ENCODE measurements around the gene TCF7L2.

The TCF7L2 gene

DNA sequence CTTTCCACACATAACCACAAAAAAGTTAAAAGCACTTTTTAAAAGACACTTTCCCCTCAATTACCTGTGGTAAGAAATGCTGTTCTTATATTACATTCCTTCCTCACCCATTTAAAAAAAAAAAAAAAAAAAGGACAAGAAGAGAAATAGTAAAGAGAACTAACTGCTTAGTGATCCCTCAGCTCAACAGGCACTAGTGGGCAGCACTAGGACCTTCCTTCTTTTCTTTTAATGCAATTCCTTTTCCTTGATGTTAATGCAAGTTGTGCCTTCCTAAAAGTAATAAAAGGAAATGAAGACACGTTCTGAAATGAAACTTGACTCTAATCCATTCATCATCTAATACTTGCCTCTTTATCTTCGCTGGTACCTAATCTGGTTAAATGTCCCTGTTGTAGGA, 189.7 kb downstream of the TCF7L2 start:
- DNase-seq (ENCODE audit: low read depth in 3 of 3, low spot score in 1 of 3), result no peak

DNA sequence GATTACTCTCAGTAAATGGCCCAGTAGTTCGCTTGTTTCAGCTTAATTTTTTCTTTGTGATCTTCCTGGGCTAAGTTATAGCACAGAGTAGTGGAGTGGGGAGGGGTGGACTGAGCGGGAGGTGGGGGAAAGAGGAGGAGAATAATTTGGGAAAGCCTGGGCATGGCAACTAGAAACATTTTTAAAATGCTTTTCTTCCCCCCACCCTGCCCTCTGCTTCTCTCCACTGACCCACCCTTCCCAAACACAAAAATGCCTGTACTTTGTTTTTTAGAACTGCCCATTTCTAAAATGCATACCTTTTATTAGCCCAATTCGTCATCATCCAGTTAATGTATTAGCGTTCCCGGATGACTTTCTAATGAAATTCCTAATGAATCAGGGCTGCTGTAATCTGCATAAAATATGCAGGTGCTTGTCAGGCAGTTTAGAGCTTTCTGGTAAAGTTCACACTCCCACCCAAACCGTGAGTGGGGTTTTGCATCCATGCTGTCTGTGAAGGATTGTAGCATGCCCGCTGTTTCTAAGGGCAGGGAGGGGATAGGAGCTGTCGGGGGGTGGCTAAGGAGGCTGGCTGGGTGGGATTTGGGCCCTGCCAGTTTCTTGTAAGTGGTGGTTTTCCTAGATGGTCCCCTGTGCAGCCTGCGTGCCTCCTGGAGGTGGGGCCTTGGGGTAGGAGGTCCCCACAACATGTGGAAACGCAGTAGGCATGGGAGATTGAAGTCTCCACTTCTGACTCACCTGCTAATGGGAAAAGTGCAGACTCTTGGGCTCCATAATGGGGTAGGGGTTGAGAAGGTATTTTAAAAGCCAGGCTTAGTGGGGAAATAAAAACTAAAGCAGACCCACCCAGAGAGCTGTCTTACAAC, 190.3 kb downstream of the TCF7L2 start:
- DNase-seq (ENCODE audit: low read depth in 3 of 3, low spot score in 1 of 3), result no peak

DNA sequence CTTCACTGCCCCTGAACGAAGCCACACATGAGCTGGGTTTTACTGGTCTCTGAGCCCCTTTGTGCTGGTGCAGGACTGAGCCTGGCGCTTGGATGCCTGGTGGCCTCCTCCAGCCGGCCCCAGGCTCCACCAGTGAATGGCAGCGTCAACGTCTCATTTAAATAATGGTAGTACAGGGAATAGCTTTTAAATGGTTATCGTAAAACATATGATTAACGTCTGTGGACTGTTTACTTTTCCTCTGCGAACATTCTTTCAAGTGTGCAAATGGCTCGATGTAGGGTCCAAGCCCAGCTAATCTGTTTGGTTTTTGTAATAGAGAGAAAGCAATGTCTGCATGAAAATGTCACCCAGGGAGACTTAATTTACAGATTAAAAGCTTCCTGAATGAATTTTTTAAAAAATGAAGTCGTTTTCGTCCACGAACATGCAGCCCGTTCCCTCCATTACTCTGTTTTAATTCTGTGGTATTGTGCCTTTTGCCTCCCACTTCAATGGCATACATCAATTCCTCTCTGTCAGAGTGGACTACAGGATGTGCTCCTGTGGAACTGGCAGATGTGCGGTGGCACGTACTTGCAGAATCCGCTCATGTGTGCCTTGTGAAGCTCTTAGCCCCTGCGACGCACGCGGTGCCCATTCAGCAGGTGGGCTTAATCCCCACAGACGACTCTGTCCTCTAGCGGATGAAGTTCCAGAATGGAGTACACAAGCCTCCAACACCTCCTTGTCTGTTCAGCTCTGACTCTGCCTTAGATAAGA, 192.7 kb downstream of the TCF7L2 start:
- no peak for DNase-seq (ENCODE audit: low read depth in 3 of 3, low spot score in 1 of 3)

DNA sequence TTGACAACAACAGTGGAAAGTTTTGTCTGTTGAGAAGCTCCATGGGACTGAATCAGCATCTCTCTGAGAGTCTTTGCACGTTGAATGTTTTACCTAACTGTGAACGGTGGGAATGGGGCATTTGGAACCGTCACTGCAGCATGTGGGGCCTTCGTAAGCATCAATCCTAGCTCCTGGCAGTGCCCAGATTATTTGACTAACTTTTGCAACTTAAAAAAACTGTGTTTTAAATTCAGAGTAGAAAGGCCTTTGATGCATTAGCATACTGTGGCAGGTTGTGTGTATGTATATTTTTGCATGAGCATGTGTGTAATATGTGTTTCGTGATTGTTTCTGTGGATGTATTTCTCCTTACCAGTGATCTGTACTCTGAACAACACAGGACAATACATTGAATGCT, 194.5 kb downstream of the TCF7L2 start:
- DNase-seq (ENCODE audit: low read depth in 3 of 3, low spot score in 1 of 3), result no peak

DNA sequence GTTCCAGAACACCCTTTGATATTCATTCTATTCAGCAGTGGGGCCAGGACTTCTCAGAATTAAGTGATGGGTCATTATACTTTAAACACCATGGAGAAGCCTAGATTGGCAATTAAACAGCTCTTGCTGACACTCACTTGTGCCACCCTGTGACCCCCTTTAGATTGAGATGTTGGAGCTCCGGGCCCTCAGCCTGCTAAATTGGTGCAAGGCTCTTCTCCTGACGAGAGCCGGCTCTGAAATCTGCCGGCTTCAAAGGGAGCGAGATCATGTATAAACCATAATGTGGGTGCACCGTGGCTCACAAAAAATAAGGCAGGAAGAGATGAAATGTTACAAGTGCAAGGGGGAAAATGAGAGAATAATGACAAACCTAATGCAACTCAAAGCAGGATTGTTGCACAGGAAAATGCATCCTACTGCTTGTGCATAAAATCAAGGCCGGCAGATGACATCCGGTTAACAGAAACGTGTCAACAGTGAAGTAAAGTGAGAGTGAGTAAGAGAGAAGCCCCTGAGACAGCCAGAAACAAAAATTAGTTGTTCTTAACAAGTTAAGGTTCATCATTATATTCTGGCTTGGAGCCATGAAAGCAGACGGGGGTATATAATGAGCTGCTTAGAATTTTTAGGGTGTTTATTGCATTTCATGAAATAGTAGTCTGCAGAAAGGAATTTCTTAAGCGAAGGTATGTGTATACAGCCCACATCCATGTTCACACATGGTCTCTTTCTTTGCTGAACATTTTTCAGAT, 198.2 kb downstream of the TCF7L2 start:
- no peak for DNase-seq (ENCODE audit: low read depth in 3 of 3, low spot score in 1 of 3)

DNA sequence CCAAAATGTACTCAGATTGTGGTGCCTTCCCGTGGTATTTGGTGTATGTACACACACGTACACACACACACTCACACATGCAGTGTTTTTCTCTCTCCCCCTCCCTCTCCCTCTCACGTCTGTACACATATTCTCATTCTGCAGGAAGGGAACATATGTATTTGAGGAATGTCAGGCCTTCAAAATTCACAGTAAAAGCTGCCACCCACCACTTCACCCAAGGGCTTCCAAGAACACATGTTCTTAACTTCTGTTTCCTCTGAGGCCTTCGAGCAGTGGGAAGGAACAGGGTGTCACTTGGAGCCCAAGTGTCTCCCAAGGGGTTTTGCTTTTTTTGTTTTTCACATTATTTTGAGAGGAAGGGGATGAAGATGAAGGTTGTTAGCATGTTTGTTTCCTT, 198.9 kb downstream of the TCF7L2 start:
- DNase-seq (ENCODE audit: low read depth in 3 of 3, low spot score in 1 of 3), result no peak

DNA sequence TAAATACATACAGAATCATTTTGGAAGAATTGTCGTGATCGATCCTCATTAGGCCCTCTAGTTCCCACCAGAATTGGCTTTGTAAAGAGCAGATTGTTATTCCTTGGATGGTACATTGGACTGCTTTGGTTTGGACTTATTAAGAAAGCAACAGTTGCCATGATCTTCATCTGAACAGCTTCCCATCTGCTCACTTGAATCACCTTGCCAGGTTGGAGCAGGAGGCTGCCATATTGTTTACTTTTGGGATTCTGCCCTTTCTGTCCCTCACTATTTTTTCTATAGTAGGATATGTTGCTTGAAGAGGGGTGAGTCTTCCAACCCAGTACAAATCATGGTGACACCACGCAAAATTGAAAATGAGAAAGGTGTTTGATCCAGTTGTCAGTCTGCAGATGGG, 199.6 kb downstream of the TCF7L2 start:
- no peak for DNase-seq (ENCODE audit: low read depth in 3 of 3, low spot score in 1 of 3)

DNA sequence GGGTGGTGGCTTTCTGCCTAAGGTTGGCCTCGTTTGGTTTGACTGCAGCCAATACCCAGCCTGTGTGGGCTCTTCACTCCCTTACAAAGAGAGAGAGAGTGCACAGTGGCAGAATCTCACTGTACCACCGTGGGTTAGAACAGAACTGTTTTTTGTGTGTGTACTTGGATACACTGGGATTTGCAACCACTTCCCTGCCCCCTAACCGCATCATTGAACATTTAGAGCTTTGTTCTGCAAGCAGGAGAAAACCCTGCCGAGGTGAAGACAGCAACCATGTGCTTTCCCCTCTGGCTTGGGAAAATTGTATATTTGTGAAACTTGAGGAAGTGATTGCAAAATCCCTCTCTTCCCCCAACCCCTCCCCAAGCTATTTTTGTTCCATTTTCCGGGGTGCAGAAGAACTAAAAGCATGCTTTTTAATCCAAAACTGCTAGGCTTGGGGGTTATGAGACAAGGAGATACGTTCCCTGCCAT, 201.2 kb downstream of the TCF7L2 start:
- DNase-seq (ENCODE audit: low read depth in 3 of 3, low spot score in 1 of 3), result no peak

DNA sequence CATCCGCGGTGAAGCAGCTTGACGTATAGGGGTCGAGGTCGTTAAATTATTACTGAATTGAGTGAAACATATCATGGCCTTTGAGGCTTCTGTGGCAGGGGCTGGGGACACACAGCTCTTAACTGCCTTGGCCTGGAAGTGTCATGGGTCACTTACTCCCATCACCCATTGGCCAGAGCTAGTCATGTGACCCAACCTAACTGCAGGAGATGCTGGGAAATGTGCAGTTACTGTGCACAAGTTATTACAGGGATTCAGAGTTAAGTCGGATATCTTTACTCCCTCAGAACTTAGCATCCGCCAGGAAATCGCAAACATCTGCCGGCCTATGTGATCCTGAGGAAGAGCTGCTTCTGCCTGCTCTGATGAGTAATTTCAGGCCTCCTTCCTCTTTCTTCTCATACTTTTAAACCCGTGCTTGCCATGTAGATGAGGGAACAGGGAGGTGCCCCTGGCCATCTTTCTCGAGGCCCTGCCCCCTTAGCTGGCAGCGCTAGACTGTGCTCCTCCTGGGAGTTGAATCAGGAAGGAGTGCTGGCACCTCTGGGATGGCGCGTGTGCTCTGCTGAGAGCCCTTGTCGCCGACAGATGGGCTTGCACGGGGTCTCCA, 203.6 kb downstream of the TCF7L2 start:
- DNase-seq (ENCODE audit: low read depth in 3 of 3, low spot score in 1 of 3), result no peak

DNA sequence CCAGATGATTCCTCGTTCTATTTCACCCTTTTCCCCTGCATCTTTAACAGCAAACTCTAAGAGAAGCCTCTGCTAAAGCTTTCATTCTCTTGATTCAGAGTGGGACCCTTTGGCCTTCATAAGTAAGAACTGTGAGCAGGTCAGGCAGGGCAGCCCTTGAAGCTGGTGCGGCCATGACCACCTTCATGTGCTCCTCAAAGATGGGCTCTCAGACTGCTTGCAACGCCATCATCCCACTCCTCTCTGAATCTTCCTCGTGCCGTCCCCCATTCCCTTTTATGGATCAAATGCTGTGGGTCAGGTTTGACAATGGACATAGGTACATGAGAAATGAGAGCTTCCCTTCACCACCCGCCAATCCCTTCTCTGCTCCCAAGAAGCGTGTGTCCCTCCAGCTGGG, 207.4 kb downstream of the TCF7L2 start:
- DNase-seq (ENCODE audit: low read depth in 3 of 3, low spot score in 1 of 3), result no peak

DNA sequence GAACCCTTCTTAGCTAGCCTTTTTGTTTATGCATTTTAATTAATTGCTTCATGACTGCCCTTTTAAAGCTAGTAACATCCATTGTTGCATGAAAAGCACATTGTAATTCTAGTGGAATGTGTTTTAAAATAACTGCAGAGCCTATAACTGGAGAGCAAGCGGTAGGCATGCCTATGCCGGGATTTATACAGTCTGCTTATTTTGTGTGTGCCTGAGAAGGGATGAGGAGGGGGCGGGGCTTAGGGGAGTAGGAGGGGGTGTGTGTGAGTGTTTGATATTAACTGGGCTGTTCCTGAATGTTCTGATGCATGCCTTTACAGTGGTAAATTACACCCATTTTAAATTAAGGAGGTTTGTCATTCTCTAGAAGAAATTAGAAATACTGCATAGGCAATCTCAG, 208.1 kb downstream of the TCF7L2 start:
- DNase-seq (ENCODE audit: low read depth in 3 of 3, low spot score in 1 of 3), result no peak

DNA sequence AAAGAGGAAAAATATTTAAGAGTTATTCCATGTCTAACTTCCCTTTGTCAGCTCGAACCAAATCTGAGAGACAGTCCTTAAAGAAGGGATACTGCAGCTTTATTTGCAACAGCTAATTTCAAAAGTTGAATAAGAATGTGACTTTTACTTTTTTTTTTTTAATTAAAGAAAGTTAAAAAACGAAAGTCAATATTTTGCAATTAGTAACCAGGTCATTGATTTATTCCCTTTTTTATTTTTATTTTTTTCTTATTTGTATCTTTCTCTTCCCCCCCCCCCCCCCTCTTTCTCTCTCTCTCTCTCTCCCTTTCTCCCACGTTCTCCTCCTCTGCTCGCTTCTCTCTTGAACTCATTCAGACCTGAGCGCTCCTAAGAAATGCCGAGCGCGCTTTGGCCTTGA, 209.5 kb downstream of the TCF7L2 start:
- DNase-seq (ENCODE audit: low read depth in 3 of 3, low spot score in 1 of 3), result no peak

DNA sequence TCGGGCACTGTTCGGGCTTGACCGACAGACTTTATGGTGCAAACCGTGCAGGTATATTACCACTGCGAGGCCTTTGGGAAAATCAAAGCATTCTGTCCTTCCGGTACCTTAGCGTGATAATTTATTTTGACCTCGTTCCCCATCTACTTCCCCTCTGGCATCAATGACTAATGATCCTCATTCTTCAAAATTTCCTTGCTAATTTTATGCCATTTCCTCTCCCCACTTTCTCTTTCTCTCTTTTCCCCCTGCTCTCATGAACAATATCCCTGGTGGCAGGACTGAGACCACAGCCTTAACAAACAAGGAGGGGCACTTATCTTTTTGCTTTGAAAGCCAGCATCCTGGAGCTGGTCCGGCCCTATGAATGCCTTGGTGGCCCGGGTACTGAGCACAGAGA, 210.6 kb downstream of the TCF7L2 start:
- no peak for DNase-seq (ENCODE audit: low read depth in 3 of 3, low spot score in 1 of 3)

DNA sequence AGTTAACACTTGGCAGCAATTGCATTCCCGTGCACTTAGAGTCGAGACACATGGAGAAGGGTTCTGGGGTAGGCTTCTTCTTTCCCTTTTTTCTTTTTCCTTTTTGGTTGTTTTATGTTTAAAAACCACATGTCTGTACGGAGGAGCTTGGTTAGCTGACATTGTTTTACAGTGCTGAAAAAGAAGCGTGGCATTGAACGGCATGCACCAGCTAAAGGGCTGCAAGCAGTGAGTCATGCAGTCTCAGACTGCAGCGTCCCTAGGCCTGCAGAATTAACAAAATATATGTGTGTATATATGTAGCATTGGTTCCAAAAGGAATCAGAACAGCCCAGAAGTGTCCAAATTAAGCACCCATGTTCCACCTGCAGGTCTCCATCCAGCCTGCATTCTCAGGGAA, 211.0 kb downstream of the TCF7L2 start:
- no peak for DNase-seq (ENCODE audit: low read depth in 3 of 3, low spot score in 1 of 3)

DNA sequence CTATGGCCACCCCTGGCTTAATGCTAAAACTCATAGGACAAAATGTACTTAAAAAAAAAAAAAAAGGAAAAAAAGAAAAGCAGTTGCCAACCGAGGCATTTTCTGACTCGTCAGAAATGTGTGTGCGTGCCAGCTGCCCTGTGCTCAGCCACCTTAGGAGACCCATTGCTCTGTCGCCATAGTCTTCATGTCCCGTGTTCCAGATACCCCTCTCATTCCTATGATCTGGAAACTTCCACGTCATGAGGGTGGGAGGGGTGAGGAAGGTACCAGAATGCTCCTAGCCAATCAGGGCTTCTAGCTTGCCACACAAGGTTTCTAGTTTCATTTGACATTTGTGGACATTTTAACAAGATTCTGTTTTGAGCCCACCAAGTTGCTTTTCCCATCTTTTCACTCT, 212.9 kb downstream of the TCF7L2 start:
- no peak for DNase-seq (ENCODE audit: low read depth in 3 of 3, low spot score in 1 of 3)

DNA sequence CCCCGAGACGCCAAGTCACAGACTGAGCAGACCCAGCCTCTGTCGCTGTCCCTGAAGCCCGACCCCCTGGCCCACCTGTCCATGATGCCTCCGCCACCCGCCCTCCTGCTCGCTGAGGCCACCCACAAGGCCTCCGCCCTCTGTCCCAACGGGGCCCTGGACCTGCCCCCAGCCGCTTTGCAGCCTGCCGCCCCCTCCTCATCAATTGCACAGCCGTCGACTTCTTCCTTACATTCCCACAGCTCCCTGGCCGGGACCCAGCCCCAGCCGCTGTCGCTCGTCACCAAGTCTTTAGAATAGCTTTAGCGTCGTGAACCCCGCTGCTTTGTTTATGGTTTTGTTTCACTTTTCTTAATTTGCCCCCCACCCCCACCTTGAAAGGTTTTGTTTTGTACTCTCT, 215.6 kb downstream of the TCF7L2 start:
- DNase-seq (ENCODE audit: low read depth in 3 of 3, low spot score in 1 of 3), result no peak

DNA sequence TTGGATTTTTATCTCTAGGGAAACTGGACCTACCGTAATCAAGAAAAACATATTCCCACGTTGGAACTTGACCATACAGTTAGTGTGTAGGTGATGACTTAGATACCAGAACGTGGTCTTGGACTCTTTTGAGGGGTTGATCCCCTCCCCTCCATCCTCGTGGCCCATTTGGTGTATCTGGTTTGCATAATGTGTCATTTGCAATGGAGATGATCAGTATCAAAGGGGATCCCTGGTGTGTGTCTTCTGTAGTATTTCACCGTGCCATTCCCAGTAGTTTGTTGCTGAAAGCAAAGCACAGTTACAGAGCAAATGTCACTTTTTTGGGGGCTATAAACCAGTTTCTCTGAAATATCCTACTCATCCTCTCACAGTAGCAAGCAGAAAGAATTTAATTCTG, 217.7 kb downstream of the TCF7L2 start:
- no peak for DNase-seq (ENCODE audit: low read depth in 3 of 3, low spot score in 1 of 3)

DNA sequence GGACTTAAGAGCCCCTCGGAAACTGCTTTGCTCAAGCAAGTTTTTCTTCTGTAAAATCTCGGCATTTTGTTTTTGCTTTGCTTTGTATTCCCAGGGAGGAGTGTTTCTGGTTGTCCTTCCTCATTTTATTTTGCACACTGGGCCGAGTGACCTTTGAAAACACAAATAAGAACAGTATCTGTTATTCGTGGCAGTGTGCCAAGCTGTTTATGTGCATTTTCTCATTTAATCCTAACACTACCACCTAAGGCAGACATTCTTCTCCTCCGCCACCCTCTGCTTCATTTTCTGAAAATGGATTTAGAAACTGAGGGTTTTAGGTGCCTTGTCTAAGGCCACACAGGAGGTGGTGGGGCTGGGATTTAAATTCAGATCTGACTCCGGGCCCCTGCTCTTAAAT, 218.5 kb downstream of the TCF7L2 start:
- no peak for DNase-seq (ENCODE audit: low read depth in 3 of 3, low spot score in 1 of 3)

DNA sequence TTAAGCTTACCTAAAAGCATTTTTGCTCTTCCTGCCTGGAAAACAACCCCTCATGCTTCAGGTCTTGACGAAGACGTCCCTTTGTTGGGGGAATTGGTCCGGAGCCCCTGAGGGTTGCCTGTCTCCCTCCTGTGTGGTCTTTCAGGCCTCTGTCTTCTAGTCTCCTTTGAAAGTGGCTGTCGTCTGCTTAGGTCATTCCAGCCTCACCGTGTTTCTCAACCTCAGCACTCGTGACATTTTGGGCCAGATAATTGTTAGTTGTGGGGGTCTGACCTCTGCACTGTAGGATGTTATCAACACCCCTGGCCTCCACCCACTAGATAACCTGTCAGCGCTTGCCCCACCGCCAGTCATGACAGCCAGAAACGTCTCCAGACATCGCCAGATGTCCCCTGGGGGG, 219.1 kb downstream of the TCF7L2 start:
- no peak for DNase-seq (ENCODE audit: low read depth in 3 of 3, low spot score in 1 of 3)

DNA sequence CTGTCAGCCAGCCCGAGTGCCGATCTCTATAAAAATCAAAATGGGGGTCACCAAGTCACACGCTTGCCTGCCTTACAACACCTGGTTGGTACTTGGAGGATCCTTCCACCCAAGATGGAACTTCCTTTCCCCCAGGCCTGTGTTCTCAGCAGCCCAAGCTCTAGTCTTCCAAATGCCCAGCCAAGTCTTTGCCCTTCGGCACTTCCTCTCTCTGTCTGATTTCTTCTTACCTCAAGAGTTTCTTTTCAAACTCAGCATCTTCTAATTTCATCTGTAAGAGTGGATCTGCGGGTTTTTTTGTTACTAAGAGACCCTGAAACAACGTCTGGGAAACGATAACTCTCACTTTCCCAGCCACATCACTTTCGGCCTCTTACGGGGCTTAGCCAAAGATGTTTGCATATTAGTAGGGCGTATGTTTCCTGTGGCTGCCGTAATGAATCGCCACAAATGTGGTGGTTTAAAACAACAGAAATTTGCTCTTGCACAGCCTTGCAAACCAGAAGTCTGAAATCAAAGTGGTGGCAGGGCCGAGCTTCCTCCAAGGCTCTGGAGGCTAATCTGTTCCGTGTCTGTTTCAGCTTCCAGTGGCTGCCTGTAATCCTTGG, 219.9 kb downstream of the TCF7L2 start:
- no peak for DNase-seq (ENCODE audit: low read depth in 3 of 3, low spot score in 1 of 3)

DNA sequence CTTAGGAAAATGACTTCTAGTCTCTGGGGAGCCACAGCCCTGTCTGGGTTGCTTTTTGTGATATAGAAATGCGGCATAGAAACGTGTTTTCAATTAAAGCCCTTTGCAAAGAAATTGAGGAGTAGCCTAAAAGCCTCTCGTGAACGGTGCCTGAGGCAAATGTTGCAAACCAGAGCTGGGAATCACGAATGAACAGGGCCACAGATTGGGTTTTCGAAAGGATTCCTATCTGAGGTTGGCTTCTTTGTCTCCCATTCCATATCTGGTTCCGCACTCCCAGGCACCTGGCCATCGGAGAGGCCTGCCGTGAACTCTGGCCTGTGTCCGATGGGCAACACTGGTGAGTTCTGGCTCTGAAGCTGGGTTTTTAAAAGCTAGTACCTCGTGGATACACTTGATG, 221.6 kb downstream of the TCF7L2 start:
- no peak for DNase-seq (ENCODE audit: low read depth in 3 of 3, low spot score in 1 of 3)
